Kidney glomerular epithelial cell (primary cell): ENCODE results near the gene VCX3B.
"Not testable (repeated sequence)": the region's sequence is repeated elsewhere in the genome, so short reads cannot be mapped to it uniquely, and the experiment has no call there.

Experiments used
- DNase-seq: peaks from one replicate; lab custom pipeline; 2025; lab: John Stamatoyannopoulos, UW

The VCX3B gene

DNA sequence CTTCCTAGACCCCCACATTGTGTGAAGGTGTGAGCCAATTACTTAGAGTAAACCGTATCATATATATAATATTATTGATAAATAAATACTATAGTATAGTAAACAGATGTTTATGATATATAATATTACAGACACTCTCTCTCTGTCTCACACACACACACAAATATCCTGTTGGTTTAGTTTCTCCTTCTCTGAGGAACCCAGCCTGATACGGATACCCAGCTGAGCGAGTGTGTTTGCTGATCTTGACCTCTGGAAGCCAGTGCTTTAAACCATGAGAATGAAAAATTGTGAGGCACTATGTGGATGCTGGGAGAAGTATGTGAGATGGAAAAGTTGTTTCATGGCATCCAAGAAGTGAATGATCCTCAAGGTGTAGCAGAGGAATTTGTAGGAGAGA, at the start of gene VCX3B:
Gene VCX3B (plus strand): TSS at position 301 of the 400 bp plus-strand sequence. CDS start 621 bp downstream, outside the sequence.
- not testable (repeated sequence) for DNase-seq

DNA sequence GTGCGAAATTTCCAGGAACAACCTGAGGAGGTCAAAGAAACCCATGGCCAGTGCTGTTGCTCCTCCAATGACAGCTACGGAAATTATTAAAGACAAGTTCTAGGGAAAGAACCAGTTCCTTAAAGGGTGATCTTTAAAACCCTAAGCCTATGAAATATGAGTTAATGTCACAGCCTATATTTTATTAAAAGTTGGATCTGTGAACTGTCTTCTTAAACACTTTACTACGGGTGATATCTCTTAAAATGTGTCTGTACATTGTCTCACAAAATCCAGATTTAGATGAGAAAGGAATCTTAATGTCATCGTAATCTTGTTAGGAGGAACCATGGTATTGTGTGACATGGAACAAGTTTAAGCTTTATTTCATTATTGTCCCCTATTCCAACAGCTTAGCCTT, 46.3 kb upstream of the VCX3B start:
- DNase-seq: no peak

DNA sequence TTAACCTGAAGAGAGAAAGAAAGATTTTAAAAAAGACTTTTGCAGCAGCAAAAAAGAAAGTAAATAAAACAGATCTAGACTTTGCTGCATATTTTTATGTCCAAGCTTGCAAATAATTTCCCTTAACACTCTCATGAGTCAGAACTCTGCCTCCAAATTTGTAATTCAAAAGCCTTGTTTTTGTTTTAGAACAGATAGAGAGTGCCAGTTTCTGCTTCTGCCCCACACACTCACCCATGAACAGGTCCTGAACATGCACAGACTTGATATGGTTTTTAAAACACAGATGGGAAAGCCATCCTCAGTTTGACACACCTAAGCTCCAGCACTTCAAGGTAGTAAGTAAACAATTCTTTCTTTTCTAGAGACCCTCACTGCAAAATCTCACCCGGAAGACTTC, 39.7 kb upstream of the VCX3B start:
- no peak for DNase-seq

DNA sequence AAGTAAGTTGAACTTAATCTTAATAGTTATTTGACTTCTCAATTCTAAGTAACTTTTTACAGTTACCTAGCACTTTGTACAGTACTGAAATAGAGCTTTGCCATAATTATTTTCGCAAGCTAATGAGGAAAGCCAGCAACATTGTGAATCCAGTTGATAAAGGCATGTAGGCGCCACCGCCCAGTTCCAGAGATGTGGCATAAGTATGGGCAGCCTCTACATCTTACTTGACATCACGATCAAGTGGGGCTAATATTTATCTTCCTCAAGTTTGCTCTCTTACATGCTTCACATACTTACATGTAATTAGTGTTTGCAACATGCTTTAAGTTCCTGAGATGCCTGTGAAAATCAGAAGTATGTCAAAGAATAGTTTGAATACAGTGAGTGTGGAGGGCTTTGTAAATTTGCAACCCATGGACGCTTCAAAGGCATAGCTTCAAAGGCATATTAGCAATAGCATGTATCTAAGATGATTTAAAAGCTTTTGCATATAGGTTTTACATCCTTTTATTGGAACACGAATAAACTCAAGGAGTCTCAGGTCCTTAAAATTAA, 34.9 kb upstream of the VCX3B start:
- no peak for DNase-seq

DNA sequence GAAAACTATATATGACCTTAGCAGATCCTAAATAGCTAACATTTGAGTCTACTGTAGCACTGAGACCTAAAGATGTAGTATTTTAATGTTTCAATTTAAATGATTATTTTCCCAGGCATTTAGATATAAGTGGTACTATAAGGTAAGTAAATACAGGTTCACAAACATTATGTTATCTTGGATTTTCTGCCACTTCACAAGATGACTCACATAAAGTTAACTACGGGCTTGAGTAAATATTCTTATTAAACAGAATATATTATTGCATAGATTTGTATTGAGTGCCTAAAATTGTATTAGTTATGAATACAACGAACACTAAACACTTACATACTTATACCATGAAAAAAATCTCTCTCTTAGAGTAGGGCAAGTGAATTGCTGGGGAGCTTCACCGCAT, 34.2 kb upstream of the VCX3B start:
- DNase-seq: no peak

DNA sequence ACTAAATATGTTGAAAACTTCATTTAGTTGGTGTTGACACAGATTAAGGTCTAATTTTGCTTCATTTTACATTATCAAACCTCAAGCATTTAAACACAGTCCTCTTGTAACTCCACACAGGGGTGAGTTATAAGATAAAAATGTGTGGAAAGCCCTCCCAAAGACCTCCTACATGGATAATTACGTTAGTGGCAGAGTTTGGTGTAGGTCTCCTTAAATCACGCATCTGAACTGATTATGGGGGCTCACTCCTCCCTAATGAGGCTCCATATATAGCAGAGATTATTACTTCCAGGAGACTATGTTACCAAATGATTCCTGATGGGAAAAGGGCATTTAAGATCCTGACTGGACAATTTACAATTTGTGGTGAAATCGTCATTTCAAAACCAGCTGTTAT, 32.2 kb upstream of the VCX3B start:
- no peak for DNase-seq

DNA sequence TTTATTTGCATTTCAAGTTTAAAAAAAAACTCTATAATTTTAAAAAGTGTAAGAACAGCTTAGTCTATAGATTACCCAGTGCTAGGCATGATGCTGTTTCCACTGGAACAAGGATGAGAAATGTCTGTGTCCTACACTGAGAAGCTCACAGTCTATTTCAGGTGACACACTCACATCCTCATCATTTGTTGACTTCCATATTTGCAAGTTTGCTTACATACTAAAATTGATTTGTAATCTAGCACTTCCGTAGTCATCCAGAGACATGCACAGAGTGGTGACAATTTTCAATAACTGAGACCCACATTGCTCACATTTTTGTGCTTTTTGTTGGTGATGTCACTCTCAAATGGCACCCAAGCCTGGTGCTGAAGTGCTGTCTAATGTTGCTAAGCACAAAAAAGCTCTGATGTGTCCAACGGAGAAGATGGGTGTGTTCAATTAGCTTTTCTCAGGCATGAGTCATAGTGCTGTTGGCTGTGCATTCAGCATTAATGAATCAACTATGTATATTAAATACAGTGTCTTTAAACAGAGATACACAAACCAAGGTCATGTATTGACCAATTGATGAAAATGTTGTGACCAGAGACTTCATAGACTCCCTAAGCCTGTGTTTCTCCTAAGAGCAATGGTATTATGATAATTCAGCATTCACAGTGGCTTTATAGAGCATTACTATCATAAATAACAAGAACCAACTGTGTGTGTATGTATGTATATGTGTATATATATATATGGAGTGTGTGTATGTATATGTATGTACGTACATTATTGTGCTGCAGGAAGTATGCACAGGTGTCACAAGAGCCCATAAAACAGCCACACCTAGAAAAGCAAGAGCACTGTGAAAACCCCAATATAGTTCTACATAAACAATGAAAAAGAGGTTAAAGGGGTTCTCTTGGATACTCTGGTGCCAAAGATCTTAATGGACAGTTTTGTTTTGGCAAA, 31.2 kb upstream of the VCX3B start:
- no peak for DNase-seq

DNA sequence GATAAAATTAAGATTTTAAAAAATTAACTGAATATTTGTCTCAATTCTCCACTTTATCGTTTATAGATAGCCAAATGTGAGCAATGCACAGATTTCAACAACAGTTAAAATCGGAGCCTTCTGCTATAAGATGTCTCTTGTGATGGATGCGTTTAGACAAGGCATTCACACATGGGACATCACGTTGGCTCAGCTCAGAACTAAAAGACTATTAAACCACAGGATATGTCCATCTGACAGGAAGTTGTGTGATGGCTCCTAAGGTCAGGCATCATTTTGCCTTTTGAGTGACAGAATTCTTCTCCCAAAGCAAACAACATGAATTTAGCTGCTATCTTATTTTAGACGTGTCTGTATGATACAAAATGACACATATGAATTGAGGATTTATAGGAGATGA, 17.3 kb upstream of the VCX3B start:
- no peak for DNase-seq

DNA sequence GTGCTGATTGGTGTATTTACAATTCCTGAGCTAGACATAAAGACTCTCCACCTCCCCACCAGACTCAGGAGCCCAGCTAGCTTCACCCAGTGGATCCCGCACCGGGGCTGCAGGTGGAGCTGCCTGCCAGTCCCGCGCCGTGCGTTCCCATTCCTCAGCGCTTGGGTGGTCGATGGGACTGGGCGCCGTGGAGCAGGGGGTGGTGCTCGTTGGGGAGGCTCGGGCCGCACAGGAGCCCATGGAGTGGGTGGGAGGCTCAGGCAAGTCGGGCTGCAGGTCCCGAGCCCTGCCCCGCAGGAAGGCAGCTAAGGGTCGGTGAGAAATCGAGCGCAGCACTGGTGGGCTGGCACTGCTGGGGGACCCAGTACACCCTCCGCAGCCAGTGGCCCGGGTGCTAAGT, 12.3 kb upstream of the VCX3B start:
- DNase-seq: not testable (repeated sequence)

DNA sequence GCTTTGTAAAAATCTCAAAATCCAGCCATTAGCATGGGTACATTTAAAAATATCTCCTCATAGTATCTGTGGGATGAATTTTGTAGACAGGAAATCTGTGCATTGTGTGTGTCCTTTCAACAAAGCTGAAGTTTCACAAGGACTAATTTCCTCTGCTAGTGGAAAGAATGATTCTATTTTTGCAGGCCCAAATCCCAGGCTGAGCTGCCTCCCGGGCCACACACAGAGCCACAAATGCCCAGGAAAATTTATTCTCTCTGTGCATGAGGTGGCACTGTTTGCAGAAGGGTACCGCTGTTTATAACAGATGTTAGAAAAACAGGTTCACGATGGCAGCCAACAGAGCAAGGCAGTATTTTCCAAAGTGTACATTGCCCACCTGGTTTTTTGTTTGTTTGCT, 11.0 kb upstream of the VCX3B start:
- no peak for DNase-seq

DNA sequence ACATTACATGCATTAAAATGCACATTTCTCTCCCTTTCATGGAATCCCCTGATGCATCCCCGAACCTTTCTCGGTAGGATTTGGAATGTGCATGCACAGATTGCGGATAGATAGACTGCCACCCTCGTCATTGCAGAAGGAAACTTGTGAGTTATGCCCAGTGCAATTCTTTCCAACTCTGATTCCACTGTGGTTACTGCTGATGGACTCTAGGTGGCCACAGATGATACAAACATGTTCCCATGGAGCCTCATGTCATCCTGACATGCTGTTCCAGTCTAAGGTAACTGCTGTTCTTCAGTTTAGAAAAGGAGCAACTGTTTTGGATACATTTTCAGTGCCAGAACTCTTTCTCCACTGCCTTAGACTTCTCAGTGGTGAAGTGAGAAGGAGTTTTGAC, 9.1 kb upstream of the VCX3B start:
- no peak for DNase-seq

DNA sequence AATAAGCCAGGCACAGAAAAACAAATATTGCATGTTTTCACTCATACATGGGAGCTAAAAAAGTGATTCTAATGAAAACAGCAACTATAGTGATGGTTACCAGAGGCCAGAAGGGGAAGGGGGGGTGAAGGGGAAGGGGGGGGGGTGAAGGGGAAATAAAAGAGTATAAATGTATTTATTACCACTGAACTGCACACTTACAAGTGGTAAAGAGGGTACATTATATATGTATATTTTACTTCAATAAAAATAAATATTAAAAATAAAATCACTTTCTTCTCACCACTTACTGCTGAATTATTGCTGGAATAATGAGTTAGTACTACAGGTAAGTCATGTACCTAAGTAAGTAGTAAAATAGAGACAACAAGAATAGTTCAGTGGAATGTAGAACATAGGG, 2.1 kb upstream of the VCX3B start:
- no peak for DNase-seq

DNA sequence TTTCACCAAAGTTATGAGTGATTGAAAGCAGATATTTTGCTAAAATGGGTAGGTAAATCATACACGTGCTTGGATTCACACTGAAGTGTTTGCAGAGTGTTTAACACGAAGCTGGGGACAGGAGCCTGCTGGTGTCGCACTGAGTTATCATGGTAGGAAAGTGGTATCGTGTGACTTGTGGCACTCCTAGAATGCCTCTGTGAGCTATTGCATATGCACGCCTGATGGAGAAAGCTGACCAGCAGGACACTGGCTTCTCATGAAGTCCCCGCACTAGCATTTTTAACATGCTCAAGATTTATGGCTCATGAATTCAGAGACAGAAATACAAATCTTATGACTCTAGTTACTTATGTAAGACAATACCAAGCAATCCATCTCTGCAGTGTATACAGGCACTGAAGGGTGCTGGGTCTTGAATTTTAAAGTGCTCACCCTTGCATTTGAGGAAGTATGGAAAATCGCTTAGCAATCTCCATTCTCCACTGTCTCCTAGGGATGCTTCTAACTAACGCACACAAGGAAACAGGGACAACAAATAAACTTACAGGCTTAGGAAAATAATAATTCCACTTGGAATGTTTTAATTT, 19.8 kb downstream of the VCX3B start:
- DNase-seq: no peak

DNA sequence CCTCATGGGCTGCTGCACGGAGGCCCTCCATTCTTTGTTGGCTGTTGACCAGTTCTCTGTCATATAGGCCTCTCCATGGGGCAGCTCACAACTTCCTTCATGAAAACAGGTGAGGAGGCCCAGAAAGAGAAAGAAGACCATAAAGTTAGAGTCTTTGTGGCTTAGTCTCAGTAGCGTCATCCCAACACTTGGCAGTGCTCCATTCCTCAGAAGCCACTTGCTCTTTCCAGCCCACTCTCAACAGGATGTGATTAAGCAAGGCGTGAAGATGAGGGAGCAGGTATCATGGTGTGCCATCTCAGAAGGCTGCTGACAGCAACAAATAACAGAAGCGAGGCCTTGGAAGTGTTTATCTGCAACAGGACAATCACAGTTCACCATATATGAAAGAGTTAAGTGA, 30.4 kb downstream of the VCX3B start:
- DNase-seq: not testable (repeated sequence)

DNA sequence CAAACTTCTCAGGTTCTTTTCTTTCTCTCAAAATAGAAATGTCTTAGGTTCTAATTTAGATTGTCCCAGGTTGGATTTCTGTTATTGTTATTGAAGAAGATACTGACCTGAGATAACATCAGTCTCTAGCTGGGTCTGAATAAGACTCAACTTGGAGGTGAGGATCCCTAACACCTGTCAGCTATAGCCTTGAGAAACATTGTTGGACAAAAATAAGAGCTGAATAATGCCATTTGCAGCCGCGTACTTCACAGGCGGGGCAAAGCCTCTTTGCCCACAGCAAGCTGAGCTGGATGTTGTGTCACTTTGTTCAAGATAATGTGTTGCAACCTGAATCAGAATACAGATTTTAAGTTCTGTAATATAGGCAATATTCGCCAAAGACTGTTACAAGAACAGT, 35.6 kb downstream of the VCX3B start:
- no peak for DNase-seq

DNA sequence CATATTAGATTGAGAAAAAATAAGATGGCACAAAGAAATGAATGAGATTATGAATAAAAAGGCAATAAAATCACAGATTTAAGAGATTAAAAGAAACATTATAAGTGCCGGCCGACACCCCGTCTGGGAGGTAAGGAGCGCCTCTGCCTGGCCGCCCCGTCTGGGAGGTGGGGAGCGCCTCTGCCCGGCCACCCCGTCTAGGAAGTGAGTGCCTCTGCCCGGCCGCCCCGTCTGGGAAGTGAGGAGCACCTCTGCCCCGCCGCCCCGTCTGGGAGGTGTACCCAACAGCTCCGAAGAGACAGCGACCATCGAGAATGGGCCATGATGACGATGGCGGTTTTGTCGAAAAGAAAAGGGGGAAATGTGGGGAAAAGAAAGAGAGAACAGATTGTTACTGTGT, 37.5 kb downstream of the VCX3B start:
- DNase-seq: not testable (repeated sequence)

DNA sequence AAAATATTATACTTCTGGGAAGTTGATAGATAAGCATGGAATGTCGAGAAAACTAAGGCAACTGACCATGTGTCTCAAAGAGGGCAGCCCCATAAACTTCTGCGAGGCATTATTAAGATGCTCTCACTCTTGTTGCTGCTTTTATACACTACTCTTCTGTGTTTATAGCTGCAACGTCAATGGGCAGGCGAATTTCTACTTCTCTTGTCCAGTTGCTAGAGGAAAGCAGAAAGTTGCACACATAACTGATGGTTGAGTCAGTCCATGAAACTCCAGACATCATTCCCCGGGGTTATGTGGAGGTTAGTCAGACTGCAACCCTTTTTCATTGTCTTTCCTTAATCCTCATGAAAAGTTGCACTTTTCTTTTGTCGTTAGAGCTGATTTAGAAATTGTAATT, 39.8 kb downstream of the VCX3B start:
- DNase-seq: no peak
